GM19351 (cell line): ENCODE measurements around the gene MYO7A.

Experiments
- ATAC-seq: cut with Tn5 transposase; IDR thresholded peaks from one replicate; pipeline ENCODE4 v1.9.1; 2021; ENCODE audit warnings: mild to moderate bottlenecking, moderate library complexity; ENCODE audit not compliant: unreplicated experiment

The MYO7A gene

DNA sequence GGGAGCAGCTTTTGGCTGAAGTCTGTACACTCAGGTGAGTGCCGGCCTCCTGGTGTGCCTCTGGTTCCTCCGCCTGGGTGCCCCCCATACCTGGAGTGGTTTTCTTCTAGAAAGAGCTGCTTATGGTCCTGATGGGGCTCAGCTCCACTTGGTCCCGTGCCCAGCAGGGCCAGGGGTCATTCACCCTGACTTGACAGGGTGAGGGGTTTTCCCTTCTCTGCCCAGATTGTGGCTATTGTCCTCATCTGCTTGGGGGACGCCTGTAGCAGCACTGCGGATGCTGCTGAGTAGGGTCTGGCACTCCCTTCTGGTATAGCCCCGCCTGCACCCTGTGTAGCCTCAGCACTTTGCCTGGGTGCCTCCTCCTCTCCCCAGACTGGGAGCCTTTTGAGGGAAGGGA lies 17.2 kb upstream of the MYO7A start:
- ATAC-seq, result no peak

GRCh38 chr11:77111277-77111676 lies 16.8 kb upstream of the MYO7A start:
- no peak for ATAC-seq

- no peak for ATAC-seq
Measured at GRCh38 chr11:77111946-77112345, 16.1 kb upstream of the MYO7A start.

GRCh38 chr11:77112641-77113381 lies 15.2 kb upstream of the MYO7A start:
- ATAC-seq, result no peak

- no peak for ATAC-seq
Measured at GRCh38 chr11:77113382-77114088, 14.5 kb upstream of the MYO7A start.

- no peak for ATAC-seq
Measured at GRCh38 chr11:77114089-77114463, 14.0 kb upstream of the MYO7A start.

DNA sequence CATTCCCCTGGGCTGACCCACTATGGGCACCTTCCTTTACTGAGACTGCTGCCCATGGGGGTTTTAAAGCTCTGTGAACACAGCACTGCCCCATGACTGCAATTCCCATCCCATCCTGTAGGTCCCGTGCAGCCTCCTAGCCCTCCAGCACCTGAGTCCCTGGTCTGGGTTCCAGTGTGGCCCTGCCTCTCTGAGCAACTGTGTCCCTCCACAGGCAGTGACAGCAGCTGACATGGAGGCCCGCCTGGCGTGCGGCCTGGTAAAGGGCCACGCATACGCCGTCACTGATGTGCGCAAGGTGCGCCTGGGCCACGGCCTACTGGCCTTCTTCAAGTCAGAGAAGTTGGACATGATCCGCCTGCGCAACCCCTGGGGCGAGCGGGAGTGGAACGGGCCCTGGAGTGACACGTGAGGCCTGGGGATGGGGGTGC lies 12.8 kb upstream of the MYO7A start:
- ATAC-seq, result no peak

DNA sequence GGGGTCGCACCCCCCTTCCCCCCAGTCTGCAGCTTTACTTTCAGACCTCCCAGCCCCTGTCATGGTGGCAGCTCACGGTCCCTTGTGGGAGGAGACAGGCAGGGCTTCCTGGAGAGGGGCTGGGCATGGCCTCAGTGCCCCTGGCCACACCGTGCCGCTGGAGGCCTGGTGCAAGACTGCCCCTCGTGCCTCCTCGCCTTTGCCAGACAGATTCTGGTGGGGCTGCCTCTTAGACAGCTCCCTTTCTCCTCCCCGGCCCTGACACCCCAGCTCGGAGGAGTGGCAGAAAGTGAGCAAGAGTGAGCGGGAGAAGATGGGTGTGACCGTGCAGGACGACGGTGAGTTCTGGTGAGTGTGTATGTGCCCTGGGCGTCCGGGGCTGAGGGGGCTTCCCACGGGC lies 12.1 kb upstream of the MYO7A start:
- ATAC-seq, result no peak

DNA sequence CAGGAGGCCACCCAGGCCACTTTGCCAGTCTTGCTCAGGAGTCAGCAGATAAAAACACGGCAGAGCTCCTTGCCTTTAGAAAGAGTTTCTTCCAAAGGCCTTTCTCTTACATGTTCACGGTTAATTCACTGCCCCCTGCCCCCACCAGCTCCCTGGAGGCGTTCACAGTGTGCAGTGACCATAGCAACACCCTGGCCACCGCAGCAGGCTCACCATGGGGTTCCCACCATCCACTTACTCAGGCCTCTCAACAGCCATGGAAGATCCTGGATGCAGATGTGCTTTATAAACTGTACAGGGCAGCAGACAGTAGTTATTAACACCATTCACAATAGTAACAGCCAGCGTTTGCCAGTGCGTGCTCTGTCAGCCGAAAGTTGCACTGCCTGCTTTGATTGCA lies 10.6 kb upstream of the MYO7A start:
- ATAC-seq, result no peak

GRCh38 chr11:77118086-77118485 lies 10.0 kb upstream of the MYO7A start:
- no peak for ATAC-seq

- no peak for ATAC-seq
Measured at GRCh38 chr11:77118971-77119370, 9.1 kb upstream of the MYO7A start.

DNA sequence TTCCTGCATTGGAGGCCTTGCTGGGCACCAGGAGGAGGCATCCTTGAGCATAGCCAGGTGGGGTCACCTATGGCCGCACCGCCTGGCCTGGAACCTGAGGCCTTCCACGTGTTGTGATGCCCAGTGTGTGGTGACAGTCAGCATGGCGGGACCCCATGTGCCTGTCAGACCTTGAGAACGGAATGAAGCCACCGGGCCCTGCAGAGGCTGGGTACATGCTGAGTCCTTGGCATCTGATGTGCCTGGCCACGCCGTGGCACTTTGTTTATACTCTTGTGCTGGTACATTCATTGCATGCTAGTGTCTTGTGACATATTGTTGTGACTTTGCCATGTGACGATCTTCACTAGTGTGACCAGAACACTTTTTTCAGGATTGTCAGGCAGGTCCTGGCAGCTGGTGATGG lies 8.5 kb upstream of the MYO7A start:
- no peak for ATAC-seq

GRCh38 chr11:77120571-77120970 lies 7.5 kb upstream of the MYO7A start:
- ATAC-seq, result no peak

- ATAC-seq, result no peak
Measured at GRCh38 chr11:77121096-77121640, 6.9 kb upstream of the MYO7A start.

DNA sequence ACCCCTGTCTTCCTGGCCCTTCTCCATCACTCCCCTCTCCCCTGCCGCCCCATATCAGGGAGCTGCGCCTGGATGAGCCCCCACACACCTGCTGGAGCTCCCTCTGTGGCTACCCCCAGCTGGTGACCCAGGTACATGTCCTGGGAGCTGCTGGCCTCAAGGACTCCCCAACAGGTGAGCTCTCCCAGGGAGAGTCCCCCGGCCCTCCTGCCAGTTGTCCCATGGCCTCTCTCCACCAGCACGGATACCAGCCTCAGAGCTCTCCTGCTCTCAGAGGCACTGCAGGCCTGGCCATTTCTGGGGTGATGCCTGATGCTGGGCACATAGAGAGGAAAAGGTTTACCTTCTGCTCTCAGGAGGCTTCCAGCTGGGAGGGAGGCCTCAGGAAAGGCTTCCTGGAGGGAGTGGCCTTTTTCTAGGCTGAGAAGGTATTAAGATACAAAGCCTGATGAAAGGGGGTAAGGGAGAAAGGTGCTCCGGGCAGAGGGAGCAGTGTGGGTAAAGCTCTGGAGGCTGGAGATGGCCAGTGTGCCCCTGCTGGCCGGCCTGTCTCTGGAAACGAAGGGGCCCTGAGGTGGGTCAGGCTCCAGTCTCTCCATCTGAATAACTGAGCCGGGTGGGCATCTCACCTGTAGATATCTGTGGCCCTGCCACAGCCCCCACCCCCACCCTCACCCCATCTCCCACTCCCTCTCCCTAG lies 6.0 kb upstream of the MYO7A start:
- no peak for ATAC-seq

- no peak for ATAC-seq
Measured at GRCh38 chr11:77122576-77123212, 5.4 kb upstream of the MYO7A start.

- ATAC-seq, result no peak
Measured at GRCh38 chr11:77123591-77123990, 4.5 kb upstream of the MYO7A start.

DNA sequence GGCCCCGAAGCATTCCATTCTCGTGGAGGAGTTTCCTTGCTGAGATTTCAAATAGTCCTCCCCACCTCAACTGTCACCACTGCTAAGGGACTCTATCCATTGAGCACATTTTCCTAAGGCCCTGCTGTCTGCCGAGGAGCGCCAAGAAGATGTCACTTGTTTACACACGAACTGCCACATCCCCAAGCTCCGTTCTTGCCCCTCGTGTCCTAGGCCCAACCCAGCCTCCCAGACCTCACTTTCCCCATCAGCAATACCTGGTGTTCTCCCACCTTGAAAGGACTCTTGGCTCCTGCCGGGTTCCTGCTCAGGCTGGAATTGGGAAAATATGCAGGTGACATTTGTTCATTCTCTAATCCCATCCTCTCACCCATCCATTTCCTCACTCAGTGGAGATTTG lies 4.0 kb upstream of the MYO7A start:
- ATAC-seq, result no peak

- no peak for ATAC-seq
Measured at GRCh38 chr11:77124488-77124887, 3.6 kb upstream of the MYO7A start.

DNA sequence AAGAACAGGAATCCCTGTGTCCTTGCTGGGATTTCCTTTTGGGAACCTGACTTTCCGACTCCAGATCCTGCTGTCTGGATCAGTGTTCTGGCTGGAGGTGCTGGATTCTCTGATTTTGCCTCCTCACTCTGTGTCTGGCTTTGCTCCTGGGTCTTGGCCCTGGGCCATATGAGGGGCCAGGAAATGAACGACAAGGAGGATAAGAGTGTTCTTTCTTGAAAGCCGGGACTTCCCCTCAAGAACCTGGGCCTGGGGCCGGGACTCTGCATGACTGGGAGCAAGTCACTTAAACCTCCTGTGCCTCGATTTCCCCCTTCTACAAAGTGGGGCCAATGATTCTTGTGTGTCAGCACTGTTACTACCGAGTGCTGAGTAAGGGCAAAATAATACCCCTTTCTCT lies 2.9 kb upstream of the MYO7A start:
- ATAC-seq, result no peak

DNA sequence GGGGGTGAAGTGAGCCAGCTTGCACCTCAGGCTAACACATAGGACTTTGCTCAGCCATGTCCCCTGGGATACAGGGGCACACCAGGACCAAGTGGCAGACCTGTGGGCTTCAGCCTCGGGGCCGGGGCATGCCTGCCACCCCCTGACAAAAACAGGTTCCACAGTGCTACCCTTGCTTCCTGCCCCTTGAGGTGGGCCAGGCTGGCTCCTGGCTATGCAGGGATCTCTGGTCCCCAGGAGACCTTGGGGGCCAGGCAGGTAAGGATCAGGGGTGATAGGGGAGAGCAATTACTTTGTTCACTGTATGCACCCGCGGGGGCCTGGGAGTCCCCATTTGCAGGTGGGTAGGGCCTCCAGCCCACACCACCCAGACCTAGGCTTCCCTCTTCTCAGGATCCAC lies 2.4 kb upstream of the MYO7A start:
- no peak for ATAC-seq
